HG03432 (cell line): ENCODE results near the gene LRMDA.

Experiments
- ATAC-seq: cut with Tn5 transposase; IDR thresholded peaks from one replicate; pipeline ENCODE4 v1.9.1; 2021; ENCODE audit warnings: mild to moderate bottlenecking, moderate library complexity; ENCODE audit not compliant: unreplicated experiment

LRMDA gene

DNA sequence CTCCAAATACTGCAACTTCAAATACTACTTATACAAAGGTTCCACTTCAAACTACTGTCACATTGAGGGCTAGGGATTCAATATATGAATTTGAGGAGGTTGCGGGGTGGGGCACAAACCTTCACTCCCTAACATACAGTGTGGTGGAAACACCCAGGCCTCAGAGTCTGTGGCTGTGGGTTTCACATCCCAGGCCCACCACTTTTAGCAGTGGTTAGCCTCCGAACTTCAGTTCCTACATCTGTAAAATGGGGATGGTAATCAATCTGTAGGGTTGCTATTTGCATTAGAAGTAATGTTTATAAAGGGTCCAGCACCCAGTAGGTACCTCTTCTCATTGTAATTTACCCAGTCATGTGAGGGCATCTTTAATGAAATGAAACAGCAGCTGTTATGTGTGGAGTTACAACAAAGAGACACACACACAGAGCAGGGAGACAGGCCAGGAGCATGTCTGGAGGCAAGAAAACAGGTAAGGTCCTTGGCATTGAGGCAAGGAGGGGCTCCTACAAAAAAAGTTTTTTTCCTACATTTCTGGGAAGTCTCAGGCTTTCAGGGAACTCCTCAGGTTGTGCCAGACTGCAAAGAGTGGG lies 570.9 kb downstream of the LRMDA start:
- no peak for ATAC-seq

- ATAC-seq: no peak
These were observed 576.3 kb downstream of the LRMDA start for GRCh38 chr10:76007667-76008181.

GRCh38 chr10:76009531-76009930 lies 578.1 kb downstream of the LRMDA start:
- ATAC-seq: no peak

DNA sequence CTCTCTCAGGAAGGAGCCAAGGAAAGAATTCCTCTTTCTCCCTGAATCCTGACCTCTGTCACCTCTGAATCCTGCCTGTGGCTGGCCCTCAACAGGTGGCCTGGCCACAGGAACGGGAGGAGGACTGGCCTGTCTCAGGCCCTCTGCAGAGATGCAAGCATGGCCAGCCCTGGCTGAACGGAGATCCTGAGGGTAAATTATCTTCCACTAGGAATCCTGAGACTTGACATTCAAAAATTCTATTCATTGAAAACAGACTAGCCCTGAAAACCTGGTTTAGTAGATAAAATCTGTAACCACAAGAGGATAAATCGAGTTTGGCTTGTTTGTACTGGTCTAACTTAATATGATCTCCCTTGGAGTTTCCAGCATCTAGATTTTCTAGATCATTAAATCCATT lies 579.3 kb downstream of the LRMDA start:
- ATAC-seq: no peak

- no peak for ATAC-seq
These were observed 581.4 kb downstream of the LRMDA start for GRCh38 chr10:76012716-76013327.

- ATAC-seq: no peak
These were observed 583.8 kb downstream of the LRMDA start for GRCh38 chr10:76015245-76015644.

GRCh38 chr10:76017026-76017732 lies 585.8 kb downstream of the LRMDA start:
- ATAC-seq: no peak

DNA sequence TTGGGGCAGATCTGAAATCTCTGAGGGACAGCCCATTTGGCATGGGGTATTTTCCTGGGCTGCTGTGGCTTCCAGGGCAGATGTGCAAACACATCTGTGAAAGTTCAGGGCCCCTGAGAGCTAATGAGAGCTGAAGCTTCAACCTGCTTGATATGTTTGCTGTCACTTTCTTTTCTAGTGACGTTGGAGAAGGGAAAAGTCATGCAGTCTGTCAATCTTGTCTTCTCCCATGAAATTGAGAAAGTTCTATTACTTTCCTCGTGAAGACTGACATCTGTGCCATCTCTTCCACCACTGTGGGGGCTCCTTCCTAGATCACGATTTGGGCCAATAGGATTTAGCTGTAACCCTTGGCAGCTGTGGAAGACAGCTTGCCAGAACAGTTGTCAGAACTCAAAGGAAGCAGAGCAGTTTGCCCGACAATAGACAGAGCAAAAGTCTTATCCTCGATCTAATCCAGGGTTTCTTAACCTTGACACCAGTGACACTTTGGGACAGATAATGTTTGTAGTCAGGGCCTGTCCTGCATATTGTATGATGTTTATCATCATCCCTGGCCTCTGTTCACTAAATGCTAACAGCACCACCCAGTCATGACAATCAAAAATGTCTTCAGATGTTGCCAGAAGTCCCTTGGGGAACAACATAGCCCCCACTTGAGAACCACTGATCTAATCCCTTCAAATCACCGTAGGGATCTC lies 586.5 kb downstream of the LRMDA start:
- ATAC-seq: no peak

GRCh38 chr10:76020630-76021029 lies 589.2 kb downstream of the LRMDA start:
- no peak for ATAC-seq

DNA sequence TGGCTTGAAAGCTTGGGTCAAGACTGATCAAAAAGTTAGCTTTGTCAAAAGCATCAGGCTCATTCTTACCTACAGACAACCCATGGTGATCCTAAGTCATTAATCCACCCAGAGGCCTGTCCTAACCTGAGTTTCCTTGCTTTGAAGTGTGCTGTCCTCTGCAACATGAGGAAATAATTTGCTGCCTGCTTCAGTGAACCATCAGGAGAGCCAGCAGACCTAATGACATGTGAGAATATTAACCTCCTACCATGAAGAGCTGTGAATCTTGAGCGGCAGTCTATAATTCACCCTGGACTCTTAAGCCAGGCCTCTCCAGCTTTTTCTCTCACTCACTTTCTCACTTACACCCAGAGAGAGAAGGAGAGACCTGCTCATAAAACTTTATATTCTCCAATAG lies 590.0 kb downstream of the LRMDA start:
- ATAC-seq: no peak

- no peak for ATAC-seq
These were observed 590.9 kb downstream of the LRMDA start for GRCh38 chr10:76022366-76022765.

DNA sequence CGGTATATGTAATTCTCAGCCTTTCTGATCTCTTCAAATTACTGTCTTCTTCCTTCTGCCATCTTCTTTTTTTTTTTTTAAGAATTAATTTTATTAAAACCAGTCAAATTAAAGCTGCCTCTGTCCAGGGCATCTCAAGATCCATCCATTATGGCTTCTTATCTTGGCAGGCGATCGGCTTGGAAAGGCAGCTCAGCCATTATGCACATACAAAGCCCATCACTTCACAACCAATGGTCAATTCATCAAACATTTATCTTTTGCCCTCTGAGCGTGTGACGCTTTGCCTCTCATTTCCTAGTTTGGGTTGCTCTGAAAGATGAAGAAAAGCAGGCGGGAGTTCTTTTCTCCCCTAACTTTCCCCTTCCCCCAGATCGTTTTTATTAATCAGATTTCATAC lies 591.6 kb downstream of the LRMDA start:
- no peak for ATAC-seq

- no peak for ATAC-seq
These were observed 593.2 kb downstream of the LRMDA start for GRCh38 chr10:76024460-76025123.

GRCh38 chr10:76025124-76025477 lies 593.7 kb downstream of the LRMDA start:
- ATAC-seq: no peak

GRCh38 chr10:76026176-76026771 lies 594.9 kb downstream of the LRMDA start:
- ATAC-seq: no peak

- no peak for ATAC-seq
These were observed 595.5 kb downstream of the LRMDA start for GRCh38 chr10:76026905-76027304.

GRCh38 chr10:76029782-76030181 lies 598.4 kb downstream of the LRMDA start:
- no peak for ATAC-seq

GRCh38 chr10:76031099-76031498 lies 599.7 kb downstream of the LRMDA start:
- ATAC-seq: no peak

DNA sequence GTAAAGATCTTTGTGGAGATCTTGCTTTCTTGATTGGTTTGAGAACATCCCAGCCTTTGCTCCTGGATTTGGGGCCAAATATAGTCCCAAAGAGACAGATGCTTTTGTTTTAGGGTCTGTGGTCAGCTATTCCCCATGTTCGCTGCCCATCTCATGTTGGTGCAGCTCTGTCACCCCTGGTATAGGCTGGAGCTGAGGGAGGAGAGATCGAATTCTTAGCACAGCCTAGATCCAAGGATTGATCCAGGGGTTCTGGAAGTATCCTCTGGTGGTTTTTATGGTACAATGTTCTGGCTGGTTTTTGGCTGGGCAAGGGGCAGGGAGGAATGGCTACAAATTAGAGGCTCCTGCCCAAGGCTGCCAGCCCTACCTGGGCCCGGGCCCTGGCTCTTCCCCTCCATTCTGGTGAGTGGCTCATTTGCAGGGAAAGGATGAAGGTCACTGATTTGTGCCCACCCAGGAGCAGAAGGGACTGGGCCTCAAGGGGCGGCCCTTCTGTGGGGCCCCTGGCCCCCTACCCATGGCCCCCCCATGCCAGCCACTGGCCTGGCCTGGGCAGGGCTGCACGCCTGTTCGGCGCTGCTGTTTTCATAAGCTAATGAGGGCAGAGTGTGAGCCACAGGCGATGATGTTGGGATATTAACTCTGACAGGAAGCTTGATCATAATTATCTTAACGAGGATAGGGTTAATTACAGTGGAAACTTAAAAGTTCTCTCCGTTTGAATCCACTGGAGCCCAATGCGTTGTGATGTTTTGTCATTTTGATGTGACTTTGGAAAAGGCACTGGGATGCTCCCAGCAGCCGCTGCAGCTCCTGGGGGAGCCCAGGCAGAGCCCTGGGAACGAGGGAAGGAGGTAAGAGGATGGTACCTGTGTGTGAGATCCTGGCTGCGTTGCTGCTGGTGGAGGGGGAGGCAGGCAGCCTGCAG lies 600.6 kb downstream of the LRMDA start:
- ATAC-seq: no peak

- ATAC-seq: no peak
These were observed 601.2 kb downstream of the LRMDA start for GRCh38 chr10:76032700-76033039.
